Brain pericyte (primary cell): ENCODE measurements around the gene KPNB1.

ENCODE experiments used
- DNase-seq: peaks from one replicate; pipeline ENCODE4 v3.0.0-alpha.2; 2012; ENCODE audit warnings: low read depth, low spot score

Gene KPNB1

GRCh38 chr17:47728214-47728877 lies 78.6 kb downstream of the KPNB1 start:
- DNase-seq, result no peak

DNA sequence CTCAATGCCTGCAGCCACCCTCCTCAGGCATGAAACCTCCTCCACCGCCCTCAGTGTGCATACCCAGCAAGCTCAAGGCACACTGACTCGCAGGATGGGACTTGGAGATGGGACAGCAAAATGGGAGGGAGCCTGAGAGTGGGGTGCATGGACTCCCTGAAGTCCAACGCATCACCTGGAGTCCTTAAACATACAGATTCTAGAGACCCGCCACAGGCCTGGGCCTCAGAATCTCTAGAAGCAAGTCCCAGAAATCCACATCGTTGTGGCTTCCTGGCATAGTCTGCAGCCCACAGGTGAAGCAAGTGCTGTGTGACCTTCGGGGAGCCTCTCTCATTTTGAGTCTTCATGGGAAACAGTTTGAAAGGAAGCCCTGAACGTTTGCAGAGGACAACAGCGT lies 79.8 kb downstream of the KPNB1 start:
- no peak for DNase-seq

DNA sequence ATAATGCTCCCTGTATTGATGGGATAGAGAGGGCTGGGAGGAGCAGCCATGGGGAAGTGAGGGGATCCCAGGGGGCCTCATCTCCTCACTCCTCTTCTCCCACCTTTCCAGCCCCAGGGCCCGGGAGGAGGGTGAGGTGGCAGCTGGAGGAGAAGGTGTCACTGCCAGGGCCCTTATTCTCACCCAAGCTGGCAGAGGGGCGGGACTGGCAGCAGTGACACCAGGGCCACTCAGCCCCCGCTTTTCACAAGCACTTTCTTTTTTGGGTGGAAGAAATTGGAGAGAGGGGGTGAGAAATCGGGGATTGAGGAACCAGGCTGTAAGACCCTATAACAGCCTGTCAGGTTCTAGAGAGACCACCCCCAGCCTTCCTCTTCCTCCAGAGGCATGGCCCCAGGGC lies 81.0 kb downstream of the KPNB1 start:
- DNase-seq, result no peak

DNA sequence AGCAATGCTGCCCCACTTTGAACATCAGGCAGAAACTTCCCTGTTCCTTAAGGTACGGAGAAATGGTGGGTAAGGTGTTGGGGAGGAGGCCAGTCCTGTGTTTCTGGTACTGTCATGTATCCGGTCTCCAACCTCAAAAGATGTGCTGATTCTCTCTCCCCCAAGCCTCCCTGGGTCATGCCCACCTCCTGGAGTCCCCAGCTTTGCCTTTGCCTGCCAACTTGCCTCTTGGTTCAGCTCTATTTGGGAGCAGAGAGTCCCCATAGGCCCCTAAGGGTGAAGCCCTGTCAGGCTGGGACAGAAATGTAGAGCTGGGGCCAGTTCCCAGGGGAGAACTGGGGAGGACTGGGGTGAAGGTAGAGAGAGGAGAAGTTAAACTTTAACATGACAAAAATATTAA lies 81.7 kb downstream of the KPNB1 start:
- no peak for DNase-seq

DNA sequence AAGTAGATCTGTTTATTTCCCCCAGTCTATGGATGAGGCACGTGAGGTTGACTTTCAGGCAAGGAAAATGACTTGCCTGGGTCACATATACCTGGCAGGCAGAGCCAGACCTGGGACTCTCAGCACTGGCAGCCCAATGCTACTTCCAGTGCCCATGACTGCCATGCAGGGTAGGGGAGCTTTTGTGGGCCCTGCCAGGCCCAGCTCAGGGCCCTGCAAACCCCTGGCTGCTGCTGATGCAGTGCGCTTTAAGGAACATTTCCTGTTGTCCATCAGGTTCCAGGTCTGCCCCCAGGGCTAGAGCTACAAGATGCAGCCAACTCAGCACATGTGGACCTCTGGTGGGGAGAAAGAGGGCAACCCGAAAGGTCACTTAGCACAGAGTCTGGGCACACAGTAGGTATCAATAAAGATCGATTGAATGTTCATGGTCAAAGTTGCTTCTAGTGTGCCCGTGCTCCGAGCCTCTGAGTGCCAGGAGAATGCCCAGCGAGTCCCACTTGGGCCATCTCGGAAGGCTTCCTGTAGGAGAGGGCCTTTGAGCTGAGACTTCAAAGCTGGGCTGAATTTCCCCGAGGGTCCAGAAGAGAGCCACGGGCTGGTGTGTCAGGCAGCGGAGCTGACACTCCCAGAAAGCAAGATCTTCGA lies 82.8 kb downstream of the KPNB1 start:
- DNase-seq, result no peak

GRCh38 chr17:47733047-47733673 lies 83.4 kb downstream of the KPNB1 start, which contains the start of gene TBX21:
Gene TBX21, plus strand, starts transcription at chr17:47733236. Its CDS starts 219 bp downstream, at chr17:47733455.
- no peak for DNase-seq

DNA sequence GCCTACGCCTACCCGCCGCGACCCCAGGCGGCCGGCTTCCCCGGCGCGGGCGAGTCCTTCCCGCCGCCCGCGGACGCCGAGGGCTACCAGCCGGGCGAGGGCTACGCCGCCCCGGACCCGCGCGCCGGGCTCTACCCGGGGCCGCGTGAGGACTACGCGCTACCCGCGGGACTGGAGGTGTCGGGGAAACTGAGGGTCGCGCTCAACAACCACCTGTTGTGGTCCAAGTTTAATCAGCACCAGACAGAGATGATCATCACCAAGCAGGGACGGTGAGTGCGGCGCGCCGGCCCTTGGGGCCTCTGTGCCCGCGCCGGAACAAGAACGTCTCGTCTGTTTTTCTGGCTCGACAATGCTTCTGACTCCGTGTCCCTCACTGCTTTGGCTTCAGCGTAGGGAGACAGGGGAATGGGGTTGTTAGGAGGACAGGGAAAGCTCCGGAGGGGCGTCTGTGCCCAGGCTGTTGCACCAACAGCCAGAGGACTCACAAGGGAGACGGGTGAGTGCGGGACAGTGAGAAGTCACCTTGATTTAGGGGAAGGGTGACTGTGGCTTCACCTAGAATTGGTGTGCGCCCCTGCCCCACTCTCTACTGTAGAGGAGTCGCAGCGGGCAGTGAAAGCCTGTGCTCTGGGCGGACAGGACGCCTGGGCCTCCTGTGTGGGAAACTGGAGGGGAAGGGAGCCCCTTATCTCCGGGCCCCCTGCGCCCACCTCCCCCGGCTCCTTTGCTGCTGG lies 84.1 kb downstream of the KPNB1 start:
- no peak for DNase-seq

DNA sequence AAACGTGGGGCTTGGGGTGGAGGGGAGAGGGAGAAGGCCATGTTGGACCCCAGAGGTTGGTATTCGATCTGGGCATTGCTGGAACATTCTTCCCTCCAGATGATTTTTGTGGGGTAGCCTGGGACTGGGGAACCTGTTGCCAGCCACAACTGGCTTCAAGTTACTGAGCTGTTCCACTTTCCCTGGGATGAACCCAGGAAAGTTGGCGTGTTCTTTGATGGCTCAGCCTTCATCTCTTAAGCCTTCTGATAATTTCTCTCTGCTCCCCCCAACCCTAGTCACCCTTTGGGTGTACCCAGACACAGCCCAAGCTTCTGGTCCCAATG lies 85.4 kb downstream of the KPNB1 start:
- no peak for DNase-seq
